Activated T-cell treated with anti-CD3 and anti-CD28 coated beads for 1 hour (primary cell): Measurements from ENCODE around the gene PRAMEF10.
"Not testable (repeated sequence)": the region's sequence is repeated elsewhere in the genome, so short reads cannot be mapped to it uniquely, and the experiment has no call there.

Experiments
- DNase-seq: peaks from one replicate; pipeline ENCODE4 v3.0.0-alpha.2; 2020; ENCODE audit warnings: low read depth

Gene PRAMEF10

GRCh38 chr1:12898170-12898569 is at the start of gene PRAMEF10:
Gene PRAMEF10 (minus strand): TSS chr1:12898270. CDS start chr1:12895847, 2,423 bp downstream.
- DNase-seq = not testable (repeated sequence)

DNA sequence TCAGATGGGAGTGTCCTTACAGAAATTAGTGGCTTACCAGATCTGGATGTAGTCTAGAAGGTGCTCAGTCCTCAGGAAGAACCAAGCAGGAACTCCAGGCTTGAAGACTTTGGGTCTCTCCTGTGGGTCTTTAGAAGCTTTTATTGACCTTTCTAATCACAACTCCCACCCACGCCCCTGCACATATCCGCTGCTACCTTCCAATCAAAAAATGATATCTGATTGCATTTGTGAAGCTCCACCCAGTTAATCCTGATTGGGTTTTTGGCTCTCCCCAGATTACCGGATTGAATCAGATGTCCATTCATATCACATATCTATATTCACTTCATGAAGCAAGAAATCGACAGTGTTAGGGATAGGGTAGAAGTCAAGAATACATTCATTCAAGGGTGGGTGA is 49.4 kb upstream of the PRAMEF10 start, which contains the start of gene PRAMEF6:
Gene PRAMEF6 (minus strand): TSS at position 101 of the 400 bp plus-strand sequence. CDS start 5,062 bp downstream, outside the sequence.
- DNase-seq = not testable (repeated sequence)

GRCh38 chr1:12924368-12924767 is 26.3 kb upstream of the PRAMEF10 start:
- not testable (repeated sequence) for DNase-seq

GRCh38 chr1:12921749-12922148 is 23.7 kb upstream of the PRAMEF10 start:
- DNase-seq = not testable (repeated sequence)

- DNase-seq = not testable (repeated sequence)
These were observed 18.2 kb upstream of the PRAMEF10 start, which contains the start of gene PRAMEF7 for GRCh38 chr1:12916310-12916709. Gene PRAMEF7 (plus strand): TSS chr1:12916610. CDS start chr1:12917693, 1,083 bp downstream.

GRCh38 chr1:12903793-12904572 is 5.9 kb upstream of the PRAMEF10 start:
- DNase-seq = not testable (repeated sequence)

DNA sequence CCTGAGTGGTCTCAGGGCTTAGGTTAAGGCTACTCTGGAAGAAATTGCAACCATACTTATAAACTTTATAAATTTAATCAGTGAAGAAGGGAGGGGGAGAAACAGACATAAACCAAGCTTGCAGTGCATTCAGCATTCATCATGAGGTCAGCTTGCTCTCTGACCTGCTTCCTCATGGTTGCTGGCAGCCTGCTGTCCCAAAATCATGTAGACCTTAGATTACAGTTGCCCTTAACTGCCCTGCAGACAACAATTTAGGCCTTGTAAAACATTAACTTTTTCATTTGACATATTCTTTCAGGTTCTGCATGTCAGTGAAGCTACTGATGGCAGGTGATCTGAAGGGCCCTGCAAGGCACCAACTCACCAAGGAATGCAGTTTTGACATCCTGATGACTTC is 1.1 kb upstream of the PRAMEF10 start:
- not testable (repeated sequence) for DNase-seq

DNA sequence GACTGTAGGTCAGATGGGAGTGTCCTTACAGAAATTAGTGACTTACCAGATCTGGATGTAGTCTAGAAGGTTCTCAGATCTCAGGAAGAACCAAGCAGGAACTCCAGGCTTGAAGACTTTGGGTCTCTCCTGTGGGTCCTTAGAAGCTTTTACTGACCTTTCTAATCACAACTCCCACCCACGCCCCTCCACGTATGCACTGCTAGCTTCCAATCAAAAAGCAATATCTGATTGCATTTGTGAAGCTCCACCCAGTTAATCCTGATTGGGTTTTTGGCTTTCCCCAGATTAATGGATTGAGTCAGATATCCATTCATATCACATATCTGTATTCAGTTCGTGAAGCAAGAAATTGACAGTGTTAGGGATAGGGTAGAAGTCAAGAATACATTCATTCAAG is 12.0 kb downstream of the PRAMEF10 start, which contains the start of gene PRAMEF4:
Gene PRAMEF4 (minus strand): TSS at position 101 of the 400 bp plus-strand sequence. CDS start 2,807 bp downstream, outside the sequence.
- not testable (repeated sequence) for DNase-seq

DNA sequence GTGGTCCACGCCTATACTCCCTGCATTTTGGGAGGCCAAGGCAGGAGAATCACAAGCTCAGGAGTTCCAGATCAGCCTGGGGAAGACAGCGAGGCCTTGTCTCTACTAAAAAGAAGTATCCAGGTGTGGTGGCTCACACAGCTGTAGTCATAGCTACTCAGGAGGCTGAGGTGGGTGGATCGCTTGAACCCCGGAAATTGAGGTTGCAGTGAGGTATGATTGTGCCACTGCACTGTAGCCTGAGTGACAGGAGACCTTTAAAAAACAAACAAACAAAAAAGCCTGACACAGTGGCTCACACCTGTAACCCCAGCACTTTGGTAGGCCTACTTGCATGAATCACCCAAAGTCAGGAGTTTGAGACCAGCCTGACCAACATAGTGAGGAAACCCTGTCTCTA is 19.6 kb downstream of the PRAMEF10 start:
- DNase-seq = not testable (repeated sequence)

GRCh38 chr1:12863131-12863880 is 34.8 kb downstream of the PRAMEF10 start:
- DNase-seq = not testable (repeated sequence)

DNA sequence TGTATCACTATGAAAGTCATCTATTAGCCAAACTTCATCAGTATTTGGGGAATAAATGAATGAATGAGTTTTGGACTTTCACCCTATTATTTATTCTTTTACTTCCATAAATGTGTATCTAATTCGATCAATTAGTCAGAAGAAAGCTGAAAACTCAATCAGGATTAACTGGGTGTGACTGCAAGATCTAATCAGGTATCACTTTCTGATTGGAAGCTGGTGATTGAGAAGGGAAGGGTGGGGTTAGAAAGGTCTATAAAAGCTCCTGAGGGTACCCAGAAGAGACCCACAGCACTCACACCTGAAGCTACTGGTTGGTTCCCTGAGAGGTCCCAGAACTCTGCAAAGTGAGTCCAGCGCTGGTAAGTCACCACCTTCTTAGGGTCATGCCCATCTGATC is 41.3 kb downstream of the PRAMEF10 start, which contains the start of gene PRAMEF2:
Gene PRAMEF2 (plus strand): TSS at position 301 of the 400 bp plus-strand sequence. CDS start 1,924 bp downstream, outside the sequence.
- not testable (repeated sequence) for DNase-seq

- no peak for DNase-seq
These were observed 46.3 kb downstream of the PRAMEF10 start for GRCh38 chr1:12851779-12852178.

- not testable (repeated sequence) for DNase-seq
These were observed 49.5 kb downstream of the PRAMEF10 start, which contains the start of gene HNRNPCL1 for GRCh38 chr1:12848620-12849019. Gene HNRNPCL1 (minus strand): TSS chr1:12848720. CDS start chr1:12848289, 431 bp downstream.
